HepG2 (cell line): ENCODE data around the gene LRRC73. TPM values are rescaled to one million over a fixed set of nuclear protein-coding genes. Genes with fewer than 3 reads are reported as not detected.
A peak's percentile ranks its signal among the peaks of the same experiment; 100 is the strongest.

Experiments used
- EZH2 ChIP-seq: conservative IDR thresholded peaks from 2 replicates; pipeline ENCODE4 v1.6.1; 2012; ENCODE audit warnings: mild to moderate bottlenecking, low read depth, low read length, moderate library complexity
- FOXC1 ChIP-seq: sonication (generic); formaldehyde crosslinking; IDR thresholded peaks from 2 replicates; pipeline ENCODE4 v1.8.0; 2022; ENCODE audit warnings: mild to moderate bottlenecking, missing genetic modification reagents, borderline replicate concordance
- GABPB1 ChIP-seq: IDR thresholded peaks from 2 replicates; pipeline ENCODE4 v1.6.1; 2016; ENCODE audit warnings: mild to moderate bottlenecking, missing genetic modification reagents, moderate library complexity, missing compliant biosample characterization
- HNF4G ChIP-seq, 2 experiments: sonication (generic) in 1 of 2; formaldehyde crosslinking in 1 of 2; IDR thresholded peaks; 2 replicates each; pipeline versions ENCODE4 v1.4.0 to v1.6.1; 2011 to 2020; ENCODE audit warnings: borderline replicate concordance in 2 of 2, low read depth in 2 of 2, mild to moderate bottlenecking in 2 of 2, low read length in 1 of 2, missing genetic modification reagents in 1 of 2, moderate library complexity in 1 of 2
- HNRNPUL1 ChIP-seq: fragments of 200-400 bp; formaldehyde crosslinking; IDR thresholded peaks from 2 replicates; pipeline ENCODE4 v1.6.1; 2017; ENCODE audit warnings: low read depth, mild to moderate bottlenecking, low read length, moderate library complexity
- NRL ChIP-seq: sonication (generic); formaldehyde crosslinking; IDR thresholded peaks from 2 replicates; pipeline ENCODE4 v1.5.0; 2020; ENCODE audit warnings: missing genetic modification reagents, mild to moderate bottlenecking, moderate library complexity, borderline replicate concordance
- ZBTB38 ChIP-seq: sonication (generic); formaldehyde crosslinking; IDR thresholded peaks from 2 replicates; pipeline ENCODE4 v1.5.1; 2020; ENCODE audit warnings: mild to moderate bottlenecking, missing genetic modification reagents
- ZNF280B ChIP-seq: sonication (generic); formaldehyde crosslinking; IDR thresholded peaks from 2 replicates; pipeline ENCODE4 v1.5.0; 2020; ENCODE audit warnings: missing genetic modification reagents, mild to moderate bottlenecking, borderline replicate concordance
- ZNF331 ChIP-seq: sonication (generic); formaldehyde crosslinking; IDR thresholded peaks from 2 replicates; pipeline ENCODE4 v1.4.0; 2020; ENCODE audit warnings: missing genetic modification reagents
- ZNF383 ChIP-seq: sonication (generic); formaldehyde crosslinking; IDR thresholded peaks from 2 replicates; pipeline ENCODE4 v1.4.0; 2020; ENCODE audit warnings: missing genetic modification reagents, mild to moderate bottlenecking, borderline replicate concordance
- ZNF468 ChIP-seq: sonication (generic); formaldehyde crosslinking; IDR thresholded peaks from 2 replicates; pipeline ENCODE4 v1.8.0; 2022; ENCODE audit warnings: mild to moderate bottlenecking, moderate library complexity, missing genetic modification reagents
- ZSCAN30 ChIP-seq: sonication (generic); formaldehyde crosslinking; IDR thresholded peaks from 2 replicates; pipeline ENCODE4 v1.5.0; 2020; ENCODE audit warnings: mild to moderate bottlenecking, missing genetic modification reagents
- polyA plus RNA-seq, 8 experiments: library from polyadenylated mRNA; depleted of rRNA in 3 of 8; stranded (reverse) in 7 of 8; unstranded in 1 of 8; fragments of >200 nt; fragmentation: Illumina TruSeq in 4 of 8; extraction: Trizol in 4 of 8; gene quantifications; 2 replicates each; pipeline versions ENCODE4 v1.2.1 to v1.2.3, GENCODE V29; 2011 to 2016; ENCODE audit warnings: low read depth in 4 of 8, missing spikeins in 1 of 8, mixed read lengths in 1 of 8; ENCODE audit not compliant: insufficient read depth in 1 of 8
- total RNA-seq, 5 experiments: library from RNA; depleted of rRNA; stranded (reverse); fragments of >200 nt; fragmentation: Illumina TruSeq; extraction: Trizol; gene quantifications; 2 replicates each; pipeline ENCODE4 v1.2.3, GENCODE V29; 2016; ENCODE audit warnings: low read depth in 1 of 5
- TF ChIP-seq, protein P1 (sequence below): IDR thresholded peaks from 2 replicates; pipeline ENCODE4 v1.6.1; 2016
- TF ChIP-seq, protein P2 (sequence below): sonication (generic); formaldehyde crosslinking; IDR thresholded peaks from 2 replicates; pipeline ENCODE4 v1.4.0; 2020; ENCODE audit warnings: missing genetic modification reagents, mild to moderate bottlenecking, borderline replicate concordance
- TF ChIP-seq, protein P3 (sequence below): sonication (generic); formaldehyde crosslinking; IDR thresholded peaks from 2 replicates; pipeline ENCODE4 v1.5.0; 2020; ENCODE audit warnings: mild to moderate bottlenecking, missing genetic modification reagents, borderline replicate concordance

Gene LRRC73
- total and polyA plus RNA-seq, 2 of the 13 experiments (the other 11 are each of a cell fraction or from before 2014, with no cell fraction given), result 0.11 to 0.12 TPM

DNA sequence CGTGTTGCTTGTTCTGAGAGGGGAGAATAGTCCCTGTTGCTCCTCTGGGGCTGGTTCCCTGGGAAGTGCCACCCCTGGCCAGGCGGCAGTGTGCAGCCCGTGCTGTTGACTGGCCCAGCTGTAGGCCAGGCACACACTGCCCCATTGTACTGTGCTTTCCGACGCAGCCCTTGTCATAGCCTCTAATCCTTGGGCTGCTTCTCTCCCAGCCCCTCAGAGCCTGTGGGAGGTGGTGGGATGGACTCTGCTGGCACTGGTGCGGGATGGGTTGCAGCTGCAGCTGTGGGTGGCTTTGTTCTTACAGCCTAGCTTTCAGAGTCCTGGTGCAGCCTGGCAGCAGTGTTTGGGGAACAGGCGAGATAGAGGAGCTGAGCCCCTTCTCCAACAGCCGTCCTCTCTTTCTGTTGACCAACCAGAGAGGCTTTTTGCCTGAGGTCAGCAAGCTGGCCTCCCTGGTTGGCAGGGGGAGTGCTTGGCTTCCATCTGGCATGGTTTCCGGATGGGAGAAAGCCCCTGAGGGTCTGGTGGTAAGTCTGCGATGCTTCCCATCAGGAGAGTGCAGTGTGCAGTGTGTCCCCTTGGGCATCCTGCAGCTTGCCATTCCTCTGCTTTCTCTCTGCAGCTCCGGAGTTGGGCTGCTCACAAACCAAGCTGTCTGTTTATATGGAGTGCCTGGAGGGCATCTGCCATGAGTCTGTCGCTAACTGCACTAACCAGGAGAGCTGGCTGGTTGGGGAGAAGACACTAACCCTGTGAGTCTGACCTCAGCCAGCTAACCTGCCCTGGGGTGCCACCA lies 20.7 kb downstream of the LRRC73 start (continued):
- TF ChIP-seq, protein P1, sequence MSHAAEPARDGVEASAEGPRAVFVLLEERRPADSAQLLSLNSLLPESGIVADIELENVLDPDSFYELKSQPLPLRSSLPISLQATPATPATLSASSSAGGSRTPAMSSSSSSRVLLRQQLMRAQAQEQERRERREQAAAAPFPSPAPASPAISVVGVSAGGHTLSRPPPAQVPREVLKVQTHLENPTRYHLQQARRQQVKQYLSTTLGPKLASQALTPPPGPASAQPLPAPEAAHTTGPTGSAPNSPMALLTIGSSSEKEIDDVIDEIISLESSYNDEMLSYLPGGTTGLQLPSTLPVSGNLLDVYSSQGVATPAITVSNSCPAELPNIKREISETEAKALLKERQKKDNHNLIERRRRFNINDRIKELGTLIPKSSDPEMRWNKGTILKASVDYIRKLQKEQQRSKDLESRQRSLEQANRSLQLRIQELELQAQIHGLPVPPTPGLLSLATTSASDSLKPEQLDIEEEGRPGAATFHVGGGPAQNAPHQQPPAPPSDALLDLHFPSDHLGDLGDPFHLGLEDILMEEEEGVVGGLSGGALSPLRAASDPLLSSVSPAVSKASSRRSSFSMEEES (CRISPR knock-in tag), result no peak
- TF ChIP-seq FOXC1 (CRISPR knock-in tag), result no peak
- peak; percentile 92 for TF ChIP-seq NRL
- TF ChIP-seq ZBTB38, result 0 out of 2 replicates have a peak, but pooled peaks have one; percentile 53
- TF ChIP-seq ZNF383 (CRISPR knock-in tag), result no peak
- peak; percentile 17; the same call in 1 of the 2 replicates for TF ChIP-seq GABPB1
- TF ChIP-seq ZSCAN30 (CRISPR knock-in tag), result no peak
- TF ChIP-seq ZNF331 (CRISPR knock-in tag), result peak; percentile 69
- no peak for TF ChIP-seq HNRNPUL1
- no peak for TF ChIP-seq HNF4G (IDR thresholded peaks at IDR 0.05; ENCODE audit: borderline replicate concordance, low read depth, low read length)
- no peak for TF ChIP-seq HNF4G (CRISPR knock-in tag; IDR thresholded peaks at IDR 0.05; ENCODE audit: borderline replicate concordance, low read depth)
- TF ChIP-seq ZNF468 (CRISPR knock-in tag), result no peak
- peak; percentile 77; the same call in 1 of the 2 replicates for TF ChIP-seq ZNF280B (CRISPR knock-in tag)
- no peak for TF ChIP-seq EZH2
- TF ChIP-seq, protein P2, sequence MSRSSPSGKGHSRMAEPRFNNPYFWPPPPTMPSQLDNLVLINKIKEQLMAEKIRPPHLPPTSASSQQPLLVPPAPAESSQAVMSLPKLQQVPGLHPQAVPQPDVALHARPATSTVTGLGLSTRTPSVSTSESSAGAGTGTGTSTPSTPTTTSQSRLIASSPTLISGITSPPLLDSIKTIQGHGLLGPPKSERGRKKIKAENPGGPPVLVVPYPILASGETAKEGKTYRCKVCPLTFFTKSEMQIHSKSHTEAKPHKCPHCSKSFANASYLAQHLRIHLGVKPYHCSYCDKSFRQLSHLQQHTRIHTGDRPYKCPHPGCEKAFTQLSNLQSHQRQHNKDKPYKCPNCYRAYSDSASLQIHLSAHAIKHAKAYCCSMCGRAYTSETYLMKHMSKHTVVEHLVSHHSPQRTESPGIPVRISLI (CRISPR knock-in tag), result no peak
- TF ChIP-seq, protein P3, sequence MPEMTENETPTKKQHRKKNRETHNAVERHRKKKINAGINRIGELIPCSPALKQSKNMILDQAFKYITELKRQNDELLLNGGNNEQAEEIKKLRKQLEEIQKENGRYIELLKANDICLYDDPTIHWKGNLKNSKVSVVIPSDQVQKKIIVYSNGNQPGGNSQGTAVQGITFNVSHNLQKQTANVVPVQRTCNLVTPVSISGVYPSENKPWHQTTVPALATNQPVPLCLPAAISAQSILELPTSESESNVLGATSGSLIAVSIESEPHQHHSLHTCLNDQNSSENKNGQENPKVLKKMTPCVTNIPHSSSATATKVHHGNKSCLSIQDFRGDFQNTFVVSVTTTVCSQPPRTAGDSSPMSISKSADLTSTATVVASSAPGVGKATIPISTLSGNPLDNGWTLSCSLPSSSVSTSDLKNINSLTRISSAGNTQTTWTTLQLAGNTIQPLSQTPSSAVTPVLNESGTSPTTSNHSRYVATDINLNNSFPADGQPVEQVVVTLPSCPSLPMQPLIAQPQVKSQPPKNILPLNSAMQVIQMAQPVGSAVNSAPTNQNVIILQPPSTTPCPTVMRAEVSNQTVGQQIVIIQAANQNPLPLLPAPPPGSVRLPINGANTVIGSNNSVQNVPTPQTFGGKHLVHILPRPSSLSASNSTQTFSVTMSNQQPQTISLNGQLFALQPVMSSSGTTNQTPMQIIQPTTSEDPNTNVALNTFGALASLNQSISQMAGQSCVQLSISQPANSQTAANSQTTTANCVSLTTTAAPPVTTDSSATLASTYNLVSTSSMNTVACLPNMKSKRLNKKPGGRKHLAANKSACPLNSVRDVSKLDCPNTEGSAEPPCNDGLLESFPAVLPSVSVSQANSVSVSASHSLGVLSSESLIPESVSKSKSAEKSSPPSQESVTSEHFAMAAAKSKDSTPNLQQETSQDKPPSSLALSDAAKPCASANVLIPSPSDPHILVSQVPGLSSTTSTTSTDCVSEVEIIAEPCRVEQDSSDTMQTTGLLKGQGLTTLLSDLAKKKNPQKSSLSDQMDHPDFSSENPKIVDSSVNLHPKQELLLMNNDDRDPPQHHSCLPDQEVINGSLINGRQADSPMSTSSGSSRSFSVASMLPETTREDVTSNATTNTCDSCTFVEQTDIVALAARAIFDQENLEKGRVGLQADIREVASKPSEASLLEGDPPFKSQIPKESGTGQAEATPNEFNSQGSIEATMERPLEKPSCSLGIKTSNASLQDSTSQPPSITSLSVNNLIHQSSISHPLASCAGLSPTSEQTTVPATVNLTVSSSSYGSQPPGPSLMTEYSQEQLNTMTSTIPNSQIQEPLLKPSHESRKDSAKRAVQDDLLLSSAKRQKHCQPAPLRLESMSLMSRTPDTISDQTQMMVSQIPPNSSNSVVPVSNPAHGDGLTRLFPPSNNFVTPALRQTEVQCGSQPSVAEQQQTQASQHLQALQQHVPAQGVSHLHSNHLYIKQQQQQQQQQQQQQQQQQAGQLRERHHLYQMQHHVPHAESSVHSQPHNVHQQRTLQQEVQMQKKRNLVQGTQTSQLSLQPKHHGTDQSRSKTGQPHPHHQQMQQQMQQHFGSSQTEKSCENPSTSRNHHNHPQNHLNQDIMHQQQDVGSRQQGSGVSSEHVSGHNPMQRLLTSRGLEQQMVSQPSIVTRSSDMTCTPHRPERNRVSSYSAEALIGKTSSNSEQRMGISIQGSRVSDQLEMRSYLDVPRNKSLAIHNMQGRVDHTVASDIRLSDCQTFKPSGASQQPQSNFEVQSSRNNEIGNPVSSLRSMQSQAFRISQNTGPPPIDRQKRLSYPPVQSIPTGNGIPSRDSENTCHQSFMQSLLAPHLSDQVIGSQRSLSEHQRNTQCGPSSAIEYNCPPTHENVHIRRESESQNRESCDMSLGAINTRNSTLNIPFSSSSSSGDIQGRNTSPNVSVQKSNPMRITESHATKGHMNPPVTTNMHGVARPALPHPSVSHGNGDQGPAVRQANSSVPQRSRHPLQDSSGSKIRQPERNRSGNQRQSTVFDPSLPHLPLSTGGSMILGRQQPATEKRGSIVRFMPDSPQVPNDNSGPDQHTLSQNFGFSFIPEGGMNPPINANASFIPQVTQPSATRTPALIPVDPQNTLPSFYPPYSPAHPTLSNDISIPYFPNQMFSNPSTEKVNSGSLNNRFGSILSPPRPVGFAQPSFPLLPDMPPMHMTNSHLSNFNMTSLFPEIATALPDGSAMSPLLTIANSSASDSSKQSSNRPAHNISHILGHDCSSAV (CRISPR knock-in tag), result no peak
